GM12801 (cell line): ENCODE measurements around the gene CD164L2.

ENCODE experiments used
- TF ChIP-seq, protein P1 (sequence below): IDR thresholded peaks from one replicate; pipeline ENCODE4 v1.5.1; 2011; ENCODE audit warnings: control low read depth; ENCODE audit not compliant: insufficient read length; ENCODE audit errors: extremely low read depth

The CD164L2 gene

DNA sequence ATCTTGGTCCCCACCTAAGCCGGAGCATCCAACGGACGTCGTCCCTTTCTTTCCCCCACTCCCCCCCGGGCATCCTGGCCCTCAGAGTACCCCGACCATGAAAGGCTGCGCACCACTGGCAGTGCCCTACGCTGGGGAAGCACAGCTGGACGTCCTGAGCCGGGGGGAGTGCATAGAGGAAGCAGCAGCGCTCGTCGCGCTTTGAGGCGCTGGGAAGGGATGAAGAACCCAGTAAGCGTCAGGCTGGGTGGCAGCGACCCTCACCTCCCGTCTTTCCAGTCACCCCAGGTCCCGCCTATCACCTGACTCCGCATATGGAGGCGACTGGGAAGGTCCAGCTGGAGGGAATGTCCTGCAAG, 22.1 kb downstream of the CD164L2 start:
- TF ChIP-seq, protein P1, sequence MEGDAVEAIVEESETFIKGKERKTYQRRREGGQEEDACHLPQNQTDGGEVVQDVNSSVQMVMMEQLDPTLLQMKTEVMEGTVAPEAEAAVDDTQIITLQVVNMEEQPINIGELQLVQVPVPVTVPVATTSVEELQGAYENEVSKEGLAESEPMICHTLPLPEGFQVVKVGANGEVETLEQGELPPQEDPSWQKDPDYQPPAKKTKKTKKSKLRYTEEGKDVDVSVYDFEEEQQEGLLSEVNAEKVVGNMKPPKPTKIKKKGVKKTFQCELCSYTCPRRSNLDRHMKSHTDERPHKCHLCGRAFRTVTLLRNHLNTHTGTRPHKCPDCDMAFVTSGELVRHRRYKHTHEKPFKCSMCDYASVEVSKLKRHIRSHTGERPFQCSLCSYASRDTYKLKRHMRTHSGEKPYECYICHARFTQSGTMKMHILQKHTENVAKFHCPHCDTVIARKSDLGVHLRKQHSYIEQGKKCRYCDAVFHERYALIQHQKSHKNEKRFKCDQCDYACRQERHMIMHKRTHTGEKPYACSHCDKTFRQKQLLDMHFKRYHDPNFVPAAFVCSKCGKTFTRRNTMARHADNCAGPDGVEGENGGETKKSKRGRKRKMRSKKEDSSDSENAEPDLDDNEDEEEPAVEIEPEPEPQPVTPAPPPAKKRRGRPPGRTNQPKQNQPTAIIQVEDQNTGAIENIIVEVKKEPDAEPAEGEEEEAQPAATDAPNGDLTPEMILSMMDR: no peak

DNA sequence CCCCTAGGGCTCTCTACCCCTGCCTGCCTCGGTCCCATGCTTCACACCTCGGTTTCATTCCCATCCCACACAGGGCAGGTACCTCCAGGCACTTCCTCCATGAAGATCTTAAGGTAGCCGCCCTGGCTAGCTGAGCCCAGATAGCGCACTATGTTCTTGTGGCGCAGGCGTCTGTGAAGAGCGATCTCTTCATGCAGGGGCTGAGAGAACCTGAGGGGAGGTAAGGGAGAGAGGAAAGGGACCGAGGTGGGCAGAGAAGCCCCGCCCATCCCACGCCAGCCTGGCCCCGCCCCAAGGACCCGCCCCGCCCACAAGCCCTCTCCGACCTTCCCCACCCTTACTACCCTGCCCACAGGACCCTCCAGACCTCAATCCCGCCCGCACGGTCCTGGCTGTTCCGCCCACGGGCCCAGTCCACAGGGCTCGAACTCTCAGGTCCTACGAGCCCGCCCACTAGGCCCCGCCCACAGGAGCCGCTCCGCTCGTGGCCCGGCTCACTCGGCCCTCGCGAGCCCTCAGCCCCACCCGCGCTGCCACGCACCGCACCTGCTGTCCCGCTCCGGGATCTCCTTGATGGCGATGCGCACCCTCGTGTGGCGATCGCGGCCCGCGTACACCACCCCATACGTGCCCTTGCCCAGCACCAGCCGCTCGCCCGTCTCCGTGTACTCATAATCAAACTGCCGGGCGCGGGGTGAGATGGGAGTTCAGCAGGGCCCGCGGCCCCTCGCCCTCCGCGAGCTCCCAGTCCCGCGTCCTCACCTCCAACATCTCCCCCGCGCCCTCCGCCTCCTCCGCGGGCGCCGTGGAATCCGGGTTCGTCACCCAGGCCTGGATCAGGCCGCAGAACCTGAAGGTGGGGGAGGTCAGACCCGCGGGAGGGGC, 22.7 kb downstream of the CD164L2 start:
- TF ChIP-seq, protein P1: no peak

DNA sequence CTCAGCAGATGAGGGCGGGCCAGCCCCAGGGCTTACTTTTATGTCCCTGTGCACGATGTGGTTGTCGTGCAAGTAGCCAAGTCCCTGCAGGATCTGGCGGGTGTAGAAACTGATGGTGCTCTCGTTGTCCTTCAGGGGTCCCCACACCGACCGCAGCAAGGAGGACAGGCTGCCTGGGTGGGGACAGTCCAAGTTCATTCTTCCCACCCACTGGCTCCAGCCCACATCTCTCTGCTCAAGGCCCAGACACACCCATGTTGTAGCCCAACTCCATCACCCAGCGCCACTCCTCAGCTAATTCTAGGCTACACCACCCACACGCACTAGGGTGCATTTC, 23.3 kb downstream of the CD164L2 start:
- TF ChIP-seq, protein P1: no peak

DNA sequence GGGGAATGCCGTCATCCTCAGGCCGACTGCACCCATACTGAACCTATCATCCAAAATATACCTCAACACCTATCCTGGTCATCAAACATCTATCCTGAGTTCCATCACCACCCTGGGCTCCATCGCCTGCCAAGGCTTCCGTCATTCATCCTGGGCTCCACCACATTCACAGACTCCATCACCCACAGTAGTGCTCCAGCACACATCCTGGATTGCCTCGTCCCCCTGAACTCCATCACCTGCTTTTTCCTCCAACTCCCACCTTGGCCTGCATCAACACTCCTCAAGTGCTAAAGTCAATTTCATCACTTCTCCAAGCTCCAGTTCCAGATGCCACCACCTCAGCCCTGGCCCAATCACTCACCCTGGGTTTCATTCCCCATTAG, 24.2 kb downstream of the CD164L2 start:
- TF ChIP-seq, protein P1: no peak

DNA sequence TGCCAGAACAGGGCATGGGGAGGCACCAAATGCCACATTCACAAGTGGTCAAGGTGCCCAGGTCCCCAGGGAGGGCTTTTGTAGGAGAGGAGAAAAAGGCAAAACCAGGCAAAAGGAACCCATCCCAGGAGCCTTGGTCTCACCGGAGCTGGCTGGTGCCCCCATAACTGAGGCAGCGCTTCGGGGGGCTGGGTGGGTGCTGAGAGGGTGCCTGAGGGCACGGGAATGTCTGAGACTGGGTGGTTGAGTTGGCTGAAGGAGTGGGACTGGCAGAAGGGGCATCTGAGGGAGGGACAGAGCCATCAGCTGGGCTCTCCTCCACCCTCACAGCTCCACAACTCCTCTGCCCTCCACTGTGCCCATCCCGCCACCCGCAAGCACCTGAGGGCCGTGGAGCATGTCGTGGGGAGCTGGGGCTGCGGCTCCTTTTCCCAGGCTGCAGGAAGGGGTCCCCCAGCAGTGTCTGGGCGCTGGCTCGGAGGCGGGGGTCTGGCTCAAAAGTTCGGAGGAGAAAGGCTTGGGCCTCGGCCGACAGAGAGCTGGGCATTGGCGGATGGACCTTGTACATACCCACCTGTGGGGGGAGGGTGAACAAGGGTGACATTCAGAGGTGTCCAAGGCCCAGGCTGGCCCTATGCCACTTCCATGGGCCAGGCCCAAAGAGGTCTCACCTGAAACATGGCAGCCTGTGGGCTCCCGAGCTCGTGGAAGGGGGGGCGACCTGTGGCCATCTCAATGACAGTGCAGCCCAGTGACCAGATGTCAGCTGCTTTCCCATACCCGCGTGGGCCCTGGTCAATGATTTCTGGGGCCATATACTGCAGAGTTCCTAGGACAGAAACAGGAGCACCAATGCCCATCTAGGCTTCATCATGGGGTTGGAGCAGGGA, 24.9 kb downstream of the CD164L2 start:
- TF ChIP-seq, protein P1: no peak

DNA sequence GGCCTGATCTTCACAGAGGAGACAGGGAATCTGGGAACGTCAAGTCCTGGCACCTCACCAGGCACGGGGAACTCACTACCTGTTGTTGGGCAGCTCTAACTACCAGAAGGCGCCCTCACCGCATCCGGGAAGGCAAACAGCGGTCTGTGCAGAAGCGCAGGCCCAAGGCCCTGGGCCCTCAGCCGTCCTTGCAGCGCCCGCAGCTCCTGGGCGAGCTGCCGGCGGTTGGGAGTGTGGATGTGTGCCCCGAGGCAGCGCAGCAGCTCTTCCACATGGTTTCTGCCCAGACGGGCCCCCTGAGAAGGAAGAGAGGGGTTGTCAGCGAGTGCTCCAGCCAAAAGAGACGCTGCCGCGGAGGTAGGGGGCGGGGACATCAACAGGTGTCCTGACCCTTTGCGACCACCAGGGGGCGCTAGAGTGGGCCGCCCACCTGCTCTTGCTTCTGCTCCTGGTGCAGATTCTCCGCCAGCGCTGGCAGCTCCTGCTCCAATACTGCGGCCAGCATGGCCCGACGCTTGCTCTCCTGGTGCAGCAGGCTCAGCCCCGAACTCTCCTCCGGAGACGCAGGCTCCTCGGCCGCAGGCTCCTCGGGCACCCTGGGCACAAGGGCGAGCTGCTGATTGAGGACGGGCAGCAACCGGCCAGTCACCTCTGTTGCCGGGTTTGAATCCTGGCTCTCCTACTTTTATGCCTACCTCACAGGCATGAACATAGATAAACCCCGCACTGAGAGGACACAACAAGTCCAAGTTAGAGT, 25.7 kb downstream of the CD164L2 start:
- TF ChIP-seq, protein P1: no peak
